Stimulated activated CD8-positive, alpha-beta memory T cell treated with anti-CD3 and anti-CD28 coated beads, Interleukin-4, amount 100 ng/mL, for 24 hours (primary cell): Measurements from ENCODE around the gene GNG7.
A peak's percentile ranks its signal among the peaks of the same experiment; 100 is the strongest.
"Not testable (repeated sequence)": the region's sequence is repeated elsewhere in the genome, so short reads cannot be mapped to it uniquely, and the experiment has no call there.

ENCODE experiments used
- DNase-seq: peaks from one replicate; pipeline ENCODE4 v3.0.0-alpha.2; 2020; ENCODE audit warnings: low read depth

GNG7 gene

GRCh38 chr19:2551172-2551863, 151.2 kb downstream of the GNG7 start:
- no peak for DNase-seq

GRCh38 chr19:2550431-2551171, 151.9 kb downstream of the GNG7 start:
- no peak for DNase-seq

DNA sequence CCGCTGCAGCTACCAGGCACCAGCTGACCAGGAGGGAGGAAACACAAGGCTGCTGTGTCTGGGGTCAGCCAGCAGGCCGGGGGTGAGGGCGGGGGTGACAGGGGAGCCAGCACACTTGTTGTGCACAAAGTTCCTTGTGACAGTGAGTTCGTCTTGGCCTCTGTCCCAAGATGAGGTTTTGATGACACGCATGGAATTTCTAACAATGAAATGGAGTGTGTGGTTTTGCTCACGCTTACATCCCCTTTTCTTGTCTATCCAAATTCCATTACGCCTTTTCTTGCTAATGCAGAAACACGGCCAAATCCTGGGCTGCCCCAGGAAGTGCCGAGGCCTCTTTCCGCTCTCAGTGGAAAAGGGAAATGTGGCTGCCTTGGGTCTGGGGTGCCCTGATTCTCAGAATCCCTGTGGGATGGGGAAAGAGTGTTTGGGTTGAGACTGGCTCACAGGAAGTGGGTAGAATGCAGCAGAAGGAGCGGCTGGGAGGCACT, 152.7 kb downstream of the GNG7 start:
- DNase-seq = no peak

- DNase-seq = no peak
Measured at GRCh38 chr19:2548966-2549365, 153.5 kb downstream of the GNG7 start.

- no peak for DNase-seq
Measured at GRCh38 chr19:2547721-2548120, 154.8 kb downstream of the GNG7 start.

GRCh38 chr19:2547033-2547680, 155.3 kb downstream of the GNG7 start:
- no peak for DNase-seq

GRCh38 chr19:2546128-2547032, 156.1 kb downstream of the GNG7 start:
- no peak for DNase-seq

DNA sequence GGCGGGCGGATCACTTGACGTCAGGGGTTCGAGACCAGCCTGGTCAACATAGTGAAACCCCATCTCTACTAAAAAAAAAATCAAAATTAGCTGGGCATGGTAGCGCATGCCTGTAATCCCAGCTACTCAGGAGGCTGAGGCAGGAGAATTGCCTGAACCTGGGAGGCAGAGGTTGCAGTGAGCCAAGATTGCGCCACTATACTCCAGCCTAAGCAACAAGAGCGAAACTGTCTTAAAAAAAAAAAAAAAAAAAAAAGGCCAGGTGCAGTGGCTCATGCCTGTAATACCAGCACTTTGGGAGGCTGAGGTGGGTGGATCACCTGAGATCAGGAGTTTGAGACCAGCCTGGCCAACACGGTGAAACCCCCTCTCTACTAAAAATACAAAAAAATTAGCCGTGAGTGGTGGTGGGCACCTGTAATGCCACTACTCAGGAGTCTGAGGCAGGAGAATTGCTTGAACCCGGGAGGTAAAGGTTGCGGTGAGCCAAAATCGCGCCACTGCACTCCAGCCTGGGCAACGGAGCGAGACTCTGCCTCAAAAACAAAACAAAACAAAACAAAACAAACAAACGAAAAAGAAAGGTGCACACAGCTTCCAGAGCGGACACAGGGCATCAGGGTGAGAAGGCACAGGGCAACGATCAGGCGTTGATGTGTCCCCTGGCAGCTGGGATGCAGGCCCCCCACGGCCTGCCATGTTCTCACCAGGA, 156.9 kb downstream of the GNG7 start:
- not testable (repeated sequence) for DNase-seq

GRCh38 chr19:2544576-2545415, 157.7 kb downstream of the GNG7 start:
- DNase-seq = no peak

- DNase-seq = peak; percentile 63
Measured at GRCh38 chr19:2543463-2544442, 158.7 kb downstream of the GNG7 start.

- DNase-seq = not testable (repeated sequence)
Measured at GRCh38 chr19:2543072-2543462, 159.4 kb downstream of the GNG7 start.

DNA sequence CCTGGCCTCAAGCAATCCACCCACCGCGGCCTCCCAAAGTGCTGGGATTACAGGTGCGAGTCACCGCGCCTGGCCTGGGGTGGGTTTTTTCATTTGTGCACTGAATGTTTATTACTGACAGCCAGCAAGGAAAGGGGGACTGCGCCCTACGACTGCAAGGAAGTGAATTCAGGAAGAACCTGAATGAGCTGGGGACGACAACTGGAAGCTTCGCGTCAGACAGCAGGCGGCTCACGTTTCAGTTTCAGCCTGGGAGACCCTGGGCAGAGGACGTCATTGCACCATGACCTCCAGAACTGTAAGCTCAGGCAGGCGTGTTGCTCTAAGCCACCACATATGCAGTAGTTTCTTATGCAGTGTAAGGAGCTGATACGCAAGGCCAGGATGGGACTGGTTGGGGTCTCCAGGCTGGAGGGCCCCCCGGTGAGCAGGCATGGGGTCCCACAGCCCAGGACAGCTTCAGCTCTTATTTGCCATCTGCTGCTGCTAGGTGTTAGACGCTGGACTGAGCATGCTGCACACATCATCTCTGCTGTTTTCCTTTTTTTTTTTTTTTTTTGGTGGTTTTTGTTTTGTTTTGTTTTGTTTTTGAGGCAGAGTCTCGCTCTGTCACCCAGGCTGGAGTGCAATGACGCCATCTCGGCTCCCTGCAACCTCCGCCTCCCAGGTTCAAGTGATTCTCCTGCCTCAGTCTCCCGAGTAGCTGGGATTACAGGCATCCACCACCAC, 160.0 kb downstream of the GNG7 start:
- no peak for DNase-seq

GRCh38 chr19:2540646-2541454, 161.6 kb downstream of the GNG7 start:
- DNase-seq = no peak

- DNase-seq = no peak
Measured at GRCh38 chr19:2540251-2540645, 162.2 kb downstream of the GNG7 start.

DNA sequence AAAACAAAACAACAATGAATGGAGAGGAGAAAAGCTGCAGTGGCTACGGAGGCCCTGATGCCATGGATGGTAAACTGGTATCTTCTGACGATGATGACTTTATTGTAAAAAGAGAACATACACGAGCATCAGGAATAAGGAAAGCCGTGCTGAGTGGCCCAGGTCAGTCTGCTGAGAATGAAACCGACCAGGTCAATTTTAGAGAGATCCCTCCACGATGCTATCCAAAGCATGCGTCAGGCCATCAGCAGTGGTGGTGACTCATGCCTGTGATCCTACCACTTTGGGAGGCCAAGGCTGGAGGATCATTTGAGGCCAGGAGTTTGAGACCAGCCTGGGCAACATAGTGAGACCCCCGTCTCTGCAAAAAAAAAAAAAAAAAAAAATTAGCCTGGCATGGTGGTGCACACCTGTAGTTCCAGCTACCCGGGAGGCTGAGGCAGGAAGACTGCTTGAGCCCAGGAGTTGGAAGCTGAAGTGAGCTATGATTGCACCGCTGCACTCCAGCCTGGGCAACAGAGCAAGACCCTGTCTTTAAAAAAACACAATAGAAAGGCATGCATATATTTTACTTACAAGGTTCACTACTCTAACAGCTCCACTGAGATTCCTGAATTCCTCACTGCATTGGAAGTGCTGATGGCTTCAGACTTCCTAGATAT, 164.3 kb downstream of the GNG7 start:
- no peak for DNase-seq

DNA sequence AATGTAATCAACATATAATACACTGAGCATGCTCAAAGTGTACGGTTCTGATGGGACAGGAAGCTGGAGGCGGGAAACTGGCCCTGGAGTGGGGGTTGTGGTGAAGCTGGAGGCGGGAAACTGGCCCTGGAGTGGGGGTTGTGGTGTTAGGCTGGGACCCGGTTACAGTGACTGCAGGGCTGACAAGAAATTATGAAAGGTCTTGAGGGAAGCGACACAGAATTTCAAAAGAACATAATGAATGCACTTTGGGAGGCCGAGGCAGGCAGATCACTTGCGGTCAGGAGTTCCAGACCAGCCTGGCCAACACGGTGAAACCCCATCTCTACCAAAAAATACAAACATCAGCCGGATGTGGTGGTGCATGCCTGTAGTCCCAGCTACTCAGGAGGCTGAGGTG, 164.9 kb downstream of the GNG7 start:
- not testable (repeated sequence) for DNase-seq

DNA sequence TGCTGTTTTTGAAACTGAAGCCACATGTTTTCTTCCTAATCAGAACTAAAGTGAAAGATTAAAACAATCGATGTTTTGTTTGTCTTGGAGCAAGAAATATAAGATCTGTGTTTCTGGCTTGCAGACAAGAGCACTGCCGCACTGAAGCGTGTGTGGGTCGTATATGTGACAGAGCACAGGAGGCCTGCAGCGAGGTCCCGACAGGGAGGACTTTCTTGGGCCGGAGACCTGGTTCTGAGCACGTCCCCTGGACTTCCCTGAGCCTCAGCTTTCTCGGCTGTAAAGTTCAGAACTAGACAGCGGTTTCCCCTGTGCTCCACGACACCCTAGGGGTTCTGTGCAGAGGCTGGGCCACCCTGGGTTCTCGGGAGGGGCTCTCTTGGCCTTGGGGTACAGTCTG, 166.0 kb downstream of the GNG7 start:
- no peak for DNase-seq
